HG02759 (cell line): ENCODE measurements around the gene TMEM229A.
"Not testable (repeated sequence)": the region's sequence is repeated elsewhere in the genome, so short reads cannot be mapped to it uniquely, and the experiment has no call there.

Source experiments
- ATAC-seq: cut with Tn5 transposase; IDR thresholded peaks from one replicate; pipeline ENCODE4 v1.9.1; 2021; ENCODE audit warnings: mild to moderate bottlenecking, moderate library complexity; ENCODE audit not compliant: unreplicated experiment

TMEM229A gene

GRCh38 chr7:124032369-124033094 lies at the start of gene TMEM229A:
Gene TMEM229A, minus strand, starts transcription at chr7:124033067. Its CDS starts 64 bp downstream, at chr7:124033003.
- peak; percentile 46 for ATAC-seq

DNA sequence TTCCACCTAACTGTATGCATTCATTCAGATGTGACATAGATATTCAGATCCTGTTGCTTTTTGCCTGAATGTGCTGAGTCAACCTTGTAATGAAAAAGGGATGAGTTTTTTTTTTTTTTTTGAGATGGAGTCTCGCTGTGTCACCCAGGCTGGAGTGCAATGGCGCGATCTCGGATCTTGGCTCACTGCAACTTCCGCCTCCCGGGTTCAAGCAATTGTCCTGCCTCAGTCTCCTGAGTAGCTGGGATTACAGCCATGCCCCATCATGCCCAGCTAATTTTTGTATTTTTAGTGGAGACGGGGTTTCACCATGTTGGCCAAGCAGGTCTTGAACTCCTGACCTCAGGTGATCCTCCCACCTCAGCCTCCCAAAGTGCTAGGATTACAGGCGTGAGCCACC lies 49.4 kb upstream of the TMEM229A start:
- not testable (repeated sequence) for ATAC-seq

- ATAC-seq: no peak
Observed at GRCh38 chr7:124077546-124077945, 44.7 kb upstream of the TMEM229A start.

- ATAC-seq: no peak
Observed at GRCh38 chr7:124076841-124077240, 44.0 kb upstream of the TMEM229A start.

DNA sequence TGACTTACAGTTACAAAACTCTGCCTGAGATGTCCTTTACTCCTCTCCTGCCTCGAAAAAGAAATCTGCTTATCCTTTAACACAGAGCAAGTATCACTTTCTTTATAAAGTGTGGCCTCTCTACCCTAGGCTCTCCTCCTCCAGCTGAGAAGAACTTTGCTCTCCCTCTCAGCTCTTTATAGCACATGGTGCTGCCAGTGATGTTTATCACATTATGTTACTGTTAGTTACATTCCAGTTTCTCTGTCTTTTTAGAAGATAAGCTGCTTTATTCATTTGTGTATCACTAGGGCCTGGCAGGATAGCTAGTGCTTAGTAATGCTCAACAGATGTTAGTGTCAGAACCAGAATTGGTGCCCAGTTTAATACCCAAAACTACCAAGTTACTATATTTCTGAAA lies 41.1 kb upstream of the TMEM229A start:
- ATAC-seq: no peak

- ATAC-seq: no peak
Observed at GRCh38 chr7:124073310-124073645, 40.4 kb upstream of the TMEM229A start.

DNA sequence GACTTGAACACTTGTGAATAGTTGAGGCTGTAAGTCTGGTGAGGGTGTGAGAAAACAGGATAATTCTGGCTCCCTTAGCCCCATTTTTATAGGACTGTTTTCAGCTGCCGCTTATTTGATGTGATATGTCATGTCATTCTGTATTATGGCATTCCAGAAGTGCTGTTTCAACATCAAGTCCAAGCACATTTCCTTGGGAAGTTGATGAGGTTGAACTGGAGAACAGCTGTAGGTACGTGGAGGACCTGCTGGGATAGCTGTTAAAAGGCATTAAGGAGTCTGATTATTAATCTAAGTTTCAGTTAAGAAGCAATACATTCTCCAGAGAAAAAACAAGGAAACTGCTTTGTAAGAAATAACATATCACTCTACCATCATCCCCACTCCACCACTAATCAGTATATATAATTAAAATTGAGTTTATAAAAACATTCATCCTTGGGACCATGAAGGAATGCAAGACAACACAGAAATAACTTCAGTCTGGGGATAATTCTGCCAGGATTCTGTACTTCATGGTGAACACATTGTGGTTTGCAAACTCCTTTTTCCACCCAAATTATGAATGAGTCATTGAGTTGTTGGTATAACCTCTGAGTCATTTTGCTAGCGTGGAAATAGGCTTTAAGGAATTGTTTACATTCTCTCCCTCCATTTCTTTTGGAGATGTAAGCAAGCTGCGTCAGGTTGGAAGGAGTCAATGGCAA lies 39.9 kb upstream of the TMEM229A start:
- ATAC-seq: no peak

GRCh38 chr7:124071843-124072242 lies 39.0 kb upstream of the TMEM229A start:
- ATAC-seq: no peak

DNA sequence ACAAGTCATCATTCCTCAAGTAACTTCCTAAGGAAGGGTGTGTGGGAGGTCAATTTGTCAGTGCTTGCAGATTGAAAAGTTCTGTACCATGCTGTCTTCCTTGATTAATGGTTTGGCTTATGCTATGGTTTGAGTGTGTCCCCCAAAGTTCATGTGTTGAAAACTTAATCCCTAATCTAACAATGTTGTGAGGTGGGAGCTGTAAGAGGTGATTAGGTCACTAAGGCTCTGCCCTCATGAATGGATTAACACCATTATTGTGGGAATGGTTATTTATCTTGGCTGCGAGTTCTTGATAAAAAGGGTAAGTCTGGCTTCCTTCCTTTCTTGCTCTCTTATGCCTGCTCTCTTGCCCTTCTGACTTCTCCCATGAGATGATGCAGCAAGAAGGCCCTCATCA lies 29.3 kb upstream of the TMEM229A start:
- ATAC-seq: no peak

GRCh38 chr7:124060528-124060927 lies 27.7 kb upstream of the TMEM229A start:
- ATAC-seq: no peak

GRCh38 chr7:124059375-124059774 lies 26.5 kb upstream of the TMEM229A start:
- peak; percentile 96 for ATAC-seq

DNA sequence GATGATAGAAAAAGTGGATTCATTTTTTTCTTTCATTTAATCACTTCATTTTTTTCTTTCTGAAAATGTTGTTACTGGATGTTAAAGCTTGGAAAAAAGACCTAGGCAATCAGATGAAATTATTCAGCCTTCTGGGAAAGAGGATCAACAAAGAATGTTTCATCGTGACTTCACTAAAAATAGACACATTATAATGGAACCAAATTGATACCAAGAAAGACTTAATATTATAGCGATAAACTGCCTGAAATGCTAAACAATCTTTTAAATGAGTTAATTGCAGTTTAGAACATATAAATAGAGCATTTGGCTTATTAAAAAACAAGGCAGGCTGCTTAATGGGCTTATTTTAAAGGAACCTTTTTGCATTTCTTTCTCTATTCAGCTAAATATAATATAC lies 25.6 kb upstream of the TMEM229A start:
- ATAC-seq: no peak

DNA sequence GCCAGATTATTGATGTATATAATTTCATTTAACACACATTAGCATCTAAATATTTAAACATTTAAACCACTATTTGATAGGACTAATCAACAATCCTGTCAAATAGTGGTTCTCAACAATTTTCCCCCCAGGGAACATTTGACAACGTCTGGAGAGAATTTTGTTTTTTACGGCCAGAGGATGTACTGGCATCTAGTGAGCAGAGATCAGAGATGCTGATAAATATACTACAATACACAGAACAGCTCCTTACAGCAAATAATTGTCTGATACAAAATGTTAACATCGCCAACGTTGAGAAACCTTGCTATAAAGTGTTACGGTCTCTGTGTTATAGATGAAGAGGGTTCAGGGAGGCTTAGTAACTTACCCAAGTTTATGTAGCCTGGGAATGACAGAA lies 25.0 kb upstream of the TMEM229A start:
- ATAC-seq: no peak

- no peak for ATAC-seq
Observed at GRCh38 chr7:124056234-124056633, 23.4 kb upstream of the TMEM229A start.

- no peak for ATAC-seq
Observed at GRCh38 chr7:124051681-124052377, 19.0 kb upstream of the TMEM229A start.

DNA sequence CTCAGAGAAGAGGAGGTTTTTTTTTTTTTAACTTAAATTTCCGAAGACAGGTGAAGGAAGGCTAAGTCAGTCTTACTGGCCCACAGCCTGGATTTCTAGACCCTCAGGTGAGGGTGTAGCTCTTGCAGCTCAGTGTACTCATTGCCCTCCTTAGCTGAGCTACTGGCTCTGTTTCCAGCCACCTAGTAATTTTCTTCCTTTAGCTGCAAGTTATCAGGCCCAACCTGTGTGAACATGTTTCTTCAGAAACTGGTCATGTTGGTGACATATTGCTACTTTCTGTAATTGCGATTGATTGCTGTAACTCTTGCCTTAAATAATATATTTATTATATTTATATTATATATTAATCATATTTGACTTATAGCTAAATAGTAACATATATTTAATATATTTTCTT lies 10.0 kb upstream of the TMEM229A start:
- no peak for ATAC-seq

- ATAC-seq: no peak
Observed at GRCh38 chr7:124041439-124041838, 8.6 kb upstream of the TMEM229A start.

DNA sequence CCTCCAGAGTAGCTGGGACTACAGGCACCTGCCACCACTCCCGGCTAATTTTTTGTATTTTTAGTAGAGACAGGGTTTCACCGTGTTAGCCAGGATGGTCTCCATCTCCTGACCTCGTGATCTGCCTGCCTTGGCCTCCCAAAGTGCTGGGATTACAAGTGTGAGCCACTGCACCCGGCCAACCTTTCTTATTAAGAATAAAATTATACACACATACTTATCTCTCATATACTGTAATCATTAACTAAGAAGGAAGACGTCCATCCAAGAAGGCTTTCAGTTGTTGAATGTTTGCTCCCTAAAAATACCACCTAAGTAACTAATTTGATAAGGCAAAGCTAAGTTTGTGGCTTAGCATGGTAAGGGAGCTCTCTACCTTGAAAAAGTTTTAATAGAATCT lies 5.0 kb upstream of the TMEM229A start:
- not testable (repeated sequence) for ATAC-seq

GRCh38 chr7:124035706-124036105 lies 2.8 kb upstream of the TMEM229A start:
- ATAC-seq: no peak

DNA sequence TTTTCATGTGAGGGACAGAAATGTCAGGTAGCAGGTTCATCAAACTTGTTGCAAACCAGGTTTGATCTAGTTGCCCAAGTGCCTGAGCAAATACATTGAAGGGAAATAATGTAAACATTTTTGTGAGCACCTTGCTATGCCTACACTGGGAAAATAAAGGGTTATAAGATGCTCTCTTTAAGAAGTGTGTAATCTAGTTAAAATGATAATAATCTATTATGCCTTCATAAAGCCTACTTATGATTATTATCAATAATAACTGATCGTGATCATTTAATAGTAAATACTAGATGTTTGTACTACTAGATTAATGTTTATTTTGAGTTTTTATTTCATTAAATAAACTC lies 1.9 kb upstream of the TMEM229A start:
- no peak for ATAC-seq

GRCh38 chr7:124033807-124034753 lies 1.2 kb upstream of the TMEM229A start:
- no peak for ATAC-seq
